ENCODE data around the gene ANKUB1. TPM values are rescaled to one million over a fixed set of nuclear protein-coding genes. Genes with fewer than 3 reads are reported as not detected.

Gene ANKUB1
- polyA plus RNA-seq, 1 donor from 2014 or later = not detected

- Histone ChIP-seq H4K20me1 (ENCODE audit: insufficient read depth) (no peaks in the 10 kb centered on the region), H3K79me2 (replicated peaks; ENCODE audit: insufficient read depth, low read length) (no peaks in the 10 kb centered on the region), H3K4me2 (ENCODE audit: low read length) (no peak overlapping the region), H3K36me3 (ENCODE audit: insufficient read depth, low read length) (peaks cover 19% of the 10 kb centered on the region), H2AFZ (ENCODE audit: low read depth, low read length) (no peak overlapping the region), H3K27ac (ENCODE audit: low read length) (no peak overlapping the region), H3K9me3 (ENCODE audit: low read length) (no peaks in the 10 kb centered on the region), H3F3A (ENCODE audit: insufficient read depth, low read length, poor library complexity, severe bottlenecking) (no peaks in the 10 kb centered on the region), H3K27me3 (ENCODE audit: insufficient read depth, low read depth, low read length) (no peaks in the 10 kb centered on the region), H3K4me3 (ENCODE audit: low read length) (no peak overlapping the region), H3K9me2 (ENCODE audit: insufficient read depth, low read length) (no peaks in the 10 kb centered on the region), H3K9ac (ENCODE audit: low read length) (no peak overlapping the region)
- no peak for TF ChIP-seq EP300 (conservative IDR thresholded peaks at IDR 0.05; ENCODE audit: poor library complexity, severe bottlenecking)
- no peak for TF ChIP-seq EZH2 (IDR thresholded peaks at IDR 0.05; ENCODE audit: borderline replicate concordance, insufficient read depth, low read length, poor library complexity, severe bottlenecking)
- no peak for TF ChIP-seq TAF1 (IDR thresholded peaks at IDR 0.05; ENCODE audit: low read depth)
- TF ChIP-seq SMC3 (conservative IDR thresholded peaks at IDR 0.05; ENCODE audit: poor library complexity) = no peak
- TF ChIP-seq RAD21 (conservative IDR thresholded peaks at IDR 0.05) = no peak
- no peak for TF ChIP-seq REST (IDR thresholded peaks at IDR 0.05; ENCODE audit: borderline replicate concordance)
- TF ChIP-seq MXI1 (conservative IDR thresholded peaks at IDR 0.05; ENCODE audit: poor library complexity, severe bottlenecking) = no peak
Observed at GRCh38 chr3:149744606-149745005, 47.7 kb downstream of the ANKUB1 start.

GRCh38 chr3:149744151-149744550, 48.2 kb downstream of the ANKUB1 start:
- H3K79me2 ChIP-seq (replicated peaks; ENCODE audit: insufficient read depth, low read length) = no peaks in the 10 kb centered on the region
- H3K4me3 ChIP-seq (ENCODE audit: low read length) = no peak overlapping the region
- H3K4me2 ChIP-seq (ENCODE audit: low read length) = no peak overlapping the region
- H3F3A ChIP-seq (ENCODE audit: insufficient read depth, low read length, poor library complexity, severe bottlenecking) = no peaks in the 10 kb centered on the region
- no peaks in the 10 kb centered on the region for H3K27me3 ChIP-seq (ENCODE audit: insufficient read depth, low read depth, low read length)
- peaks cover 14% of the 10 kb centered on the region for H3K36me3 ChIP-seq (ENCODE audit: insufficient read depth, low read length)
- no peak overlapping the region for H3K9ac ChIP-seq (ENCODE audit: low read length)
- no peaks in the 10 kb centered on the region for H4K20me1 ChIP-seq (ENCODE audit: insufficient read depth)
- no peaks in the 10 kb centered on the region for H3K9me2 ChIP-seq (ENCODE audit: insufficient read depth, low read length)
- H3K27ac ChIP-seq (ENCODE audit: low read length) = no peak overlapping the region
- no peak overlapping the region for H2AFZ ChIP-seq (ENCODE audit: low read depth, low read length)
- TF ChIP-seq MXI1 (conservative IDR thresholded peaks at IDR 0.05; ENCODE audit: poor library complexity, severe bottlenecking) = no peak
- no peak for TF ChIP-seq EP300 (conservative IDR thresholded peaks at IDR 0.05; ENCODE audit: poor library complexity, severe bottlenecking)
- no peak for TF ChIP-seq POLR2AphosphoS5 (IDR thresholded peaks at IDR 0.05)
- TF ChIP-seq TAF1 (IDR thresholded peaks at IDR 0.05; ENCODE audit: low read depth) = no peak
- TF ChIP-seq REST (IDR thresholded peaks at IDR 0.05; ENCODE audit: borderline replicate concordance) = no peak
- no peak for TF ChIP-seq EZH2 (IDR thresholded peaks at IDR 0.05; ENCODE audit: borderline replicate concordance, insufficient read depth, low read length, poor library complexity, severe bottlenecking)
- no peaks in the 10 kb centered on the region for H3K9me3 ChIP-seq (ENCODE audit: low read length)
